ENCODE measurements around the gene ANP32B. TPM values are rescaled to one million over a fixed set of nuclear protein-coding genes. Genes with fewer than 3 reads are reported as not detected.

ANP32B gene
- total and polyA plus RNA-seq, 2 donors, result 11.3 to 135 TPM

- Histone ChIP-seq H3K36me3 (ENCODE audit: insufficient read depth) (no peaks in the 10 kb centered on the region), H3K4me3 (ENCODE audit: low read depth, low read length) (peak overlapping the region; percentile 75), H3K27ac (ENCODE audit: low read depth) (peak overlapping the region; percentile 92), H3K4me1 (ENCODE audit: insufficient read depth) (peaks cover 2% of the 10 kb centered on the region)
- peak; percentile 8 for DNase-seq (ENCODE audit: extremely low spot score)
- 7% methylated on average over 14 of the region's 14 CpGs for WGBS
Observed at GRCh38 chr9:98057138-98057799, 74.1 kb downstream of the ANP32B start.

DNA sequence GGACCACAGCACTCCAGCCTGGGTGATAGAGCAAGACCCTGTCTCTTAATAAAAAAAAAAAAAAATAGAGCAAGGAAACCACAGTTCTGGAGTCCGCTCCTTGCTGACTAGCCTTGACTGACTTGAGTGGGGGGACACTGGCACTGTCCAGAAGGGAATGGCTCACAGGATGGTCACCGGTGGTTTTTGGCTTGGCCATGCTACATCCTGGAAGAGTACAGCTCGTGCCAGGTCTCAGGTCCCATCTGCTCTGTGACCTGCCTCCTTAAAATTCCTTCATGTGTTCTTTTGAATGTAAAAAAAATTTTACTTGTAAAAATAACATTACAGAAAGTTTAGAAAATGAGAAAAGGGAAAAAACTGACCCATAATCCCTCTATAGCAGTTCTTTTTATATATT lies 79.0 kb downstream of the ANP32B start:
- H3K36me3 ChIP-seq (ENCODE audit: insufficient read depth), result peaks cover 2% of the 10 kb centered on the region
- WGBS, result 89% methylated on average over 3 of the region's 3 CpGs

DNA sequence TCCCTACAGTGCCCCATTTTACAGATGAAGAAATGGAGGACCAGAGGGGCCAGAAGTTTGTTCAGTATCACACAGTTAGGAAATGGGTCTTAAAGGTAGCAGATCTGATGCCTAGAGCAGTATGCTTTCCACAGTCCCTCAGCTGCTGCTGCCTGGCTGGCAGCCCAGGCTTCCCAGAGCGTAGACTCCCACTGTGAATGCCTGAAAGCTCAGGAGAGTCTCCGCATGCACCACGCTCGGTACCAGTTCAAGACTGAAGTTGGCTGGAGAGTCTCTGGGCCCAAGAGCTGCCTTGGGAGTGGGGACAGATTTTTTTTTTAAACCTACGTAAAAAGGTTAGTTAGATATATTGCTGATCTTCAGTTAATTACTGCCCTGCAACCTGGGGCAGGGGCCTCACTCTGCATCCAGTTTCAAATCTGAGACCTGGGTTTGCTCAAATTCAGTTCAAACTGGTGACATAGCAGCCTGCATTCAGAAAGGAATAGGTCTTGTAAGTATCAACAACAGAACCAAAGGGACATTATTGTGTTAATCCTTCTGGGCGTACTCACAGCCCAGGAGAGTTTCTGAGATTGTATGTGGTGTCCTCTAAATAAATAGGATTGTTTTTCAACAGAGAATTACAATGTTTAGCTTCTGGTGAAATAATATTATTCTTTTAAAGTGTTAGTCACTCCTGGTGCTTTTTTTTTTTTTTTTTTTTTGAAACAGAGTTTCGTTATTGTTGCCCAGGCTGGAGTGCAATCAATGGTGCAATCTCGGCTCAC lies 81.7 kb downstream of the ANP32B start:
- 90% methylated on average over 8 of the region's 8 CpGs for WGBS
- no peak overlapping the region for H3K27ac ChIP-seq (ENCODE audit: low read depth)
- H3K4me1 ChIP-seq (ENCODE audit: insufficient read depth), result peaks cover 2% of the 10 kb centered on the region
- no peak overlapping the region for H3K4me3 ChIP-seq (ENCODE audit: low read depth, low read length)
- peaks cover 2% of the 10 kb centered on the region for H3K36me3 ChIP-seq (ENCODE audit: insufficient read depth)
- DNase-seq (ENCODE audit: extremely low spot score), result no peak

More for the DNA sequence above, 79.0 kb downstream of the ANP32B start:
- peaks cover 2% of the 10 kb centered on the region for H3K4me1 ChIP-seq (ENCODE audit: insufficient read depth)
- DNase-seq (ENCODE audit: extremely low spot score), result no peak
- H3K4me3 ChIP-seq (ENCODE audit: low read depth, low read length), result no peak overlapping the region
- no peak overlapping the region for H3K27ac ChIP-seq (ENCODE audit: low read depth)

Small RNA genes lying within 50 kb of the gene (small RNA-seq; reads per million reads assigned to genes)
- not detected for gene RNU6-918P

Other genes with a start within 250 kb of the ANP32B start
- not detected for gene FOXE1, start 130.1 kb upstream of the ANP32B start, total RNA-seq
- gene FOXE1, start 130.1 kb upstream of the ANP32B start, polyA plus RNA-seq, result not detected
- gene TRMO, start 60.8 kb upstream of the ANP32B start, total RNA-seq, result 17.2 TPM
- gene TRMO, start 60.8 kb upstream of the ANP32B start, polyA plus RNA-seq, result 9.9 TPM
- 8.3 TPM for gene HEMGN, start 45.2 kb upstream of the ANP32B start, total RNA-seq
- not detected for gene HEMGN, start 45.2 kb upstream of the ANP32B start, polyA plus RNA-seq
- gene NANS, start 73.4 kb downstream of the ANP32B start, total RNA-seq, result 32.8 TPM
- gene NANS, start 73.4 kb downstream of the ANP32B start, polyA plus RNA-seq, result 35.3 TPM
- 4.2 TPM for gene TRIM14, start 135.9 kb downstream of the ANP32B start, total RNA-seq
- gene TRIM14, start 135.9 kb downstream of the ANP32B start, polyA plus RNA-seq, result 8.5 TPM
- gene CORO2A, start 209.3 kb downstream of the ANP32B start, total RNA-seq, result 4.1 TPM
- 3.4 TPM for gene CORO2A, start 209.3 kb downstream of the ANP32B start, polyA plus RNA-seq